Mammary epithelial cell (primary cell): ENCODE measurements around the gene ZSCAN2.
"Not testable (repeated sequence)": the region's sequence is repeated elsewhere in the genome, so short reads cannot be mapped to it uniquely, and the experiment has no call there.

Experiments used
- CTCF ChIP-seq, 2 donors: IDR thresholded peaks in 1 of 2; conservative IDR thresholded peaks in 1 of 2; 2 replicates each; pipeline ENCODE4 v1.5.1; 2011 to 2012; ENCODE audit warnings: inconsistent platforms in 2 of 2, low read length in 2 of 2, mild to moderate bottlenecking in 2 of 2, control low read depth in 1 of 2, low read depth in 1 of 2; ENCODE audit not compliant: insufficient read depth in 1 of 2; ENCODE audit errors: extremely low read depth in 1 of 2
- EZH2 ChIP-seq: IDR thresholded peaks from 2 replicates; pipeline ENCODE4 v1.6.1; 2012; ENCODE audit warnings: low read length, inconsistent platforms, borderline replicate concordance

- not testable (repeated sequence) for TF ChIP-seq CTCF (conservative IDR thresholded peaks at IDR 0.05 in 1 of 2, IDR thresholded peaks at IDR 0.05 in 1 of 2; ENCODE audit: extremely low read depth in 1 of 2, insufficient read depth in 1 of 2, low read depth in 1 of 2, low read length in 2 of 2); EZH2
These were observed 32.8 kb upstream of the ZSCAN2 start for GRCh38 chr15:84568021-84568420.
